Measurements from ENCODE around the gene FLOT1. TPM values are rescaled to one million over a fixed set of nuclear protein-coding genes. Genes with fewer than 3 reads are reported as not detected.

Gene FLOT1
- total and polyA plus RNA-seq, 2 of the 13 experiments (the other 11 are each of a cell fraction or from before 2014, with no cell fraction given), result 82.3 to 130 TPM

GRCh38 chr6:30741789-30742315, 635 bp downstream of the FLOT1 start (continued):
- TF ChIP-seq SNRNP70 (IDR thresholded peaks at IDR 0.05; ENCODE audit: low read depth, low read length) (no peak), ZNF441 (CRISPR knock-in tag; IDR thresholded peaks at IDR 0.05; ENCODE audit: borderline replicate concordance) (0 out of 2 replicates have a peak, but pooled peaks have one; percentile 1), ZBTB43 (CRISPR knock-in tag; conservative IDR thresholded peaks at IDR 0.05) (no peak), MLLT10 (CRISPR knock-in tag; IDR thresholded peaks at IDR 0.05) (0 out of 2 replicates have a peak, but pooled peaks have one; percentile 31), NFKB2 (CRISPR knock-in tag; IDR thresholded peaks at IDR 0.05; ENCODE audit: borderline replicate concordance) (peak; percentile 65; the same call in 1 of the 2 replicates), SP5 (CRISPR knock-in tag; IDR thresholded peaks at IDR 0.05; ENCODE audit: borderline replicate concordance, low read depth) (no peak), TMF1 (CRISPR knock-in tag; IDR thresholded peaks at IDR 0.05; ENCODE audit: low read depth) (no peak), NBN (conservative IDR thresholded peaks at IDR 0.05) (no peak), ZFP82 (CRISPR knock-in tag; IDR thresholded peaks at IDR 0.05; ENCODE audit: borderline replicate concordance) (no peak), TBP (CRISPR knock-in tag; IDR thresholded peaks at IDR 0.05) (peak; percentile 76), ZNF609 (CRISPR knock-in tag; IDR thresholded peaks at IDR 0.05; ENCODE audit: borderline replicate concordance) (no peak), ZNF878 (CRISPR knock-in tag; IDR thresholded peaks at IDR 0.05) (no peak), HOMEZ (CRISPR knock-in tag; IDR thresholded peaks at IDR 0.05; ENCODE audit: low read depth) (peak; percentile 10; the same call in 1 of the 2 replicates), ZNF180 (CRISPR knock-in tag; IDR thresholded peaks at IDR 0.05; ENCODE audit: borderline replicate concordance, low read depth) (peak; percentile 83; the same call in 1 of the 2 replicates), ARNT (IDR thresholded peaks at IDR 0.05) (no peak), DNMT1 (CRISPR knock-in tag; IDR thresholded peaks at IDR 0.05) (no peak), ZNF138 (CRISPR knock-in tag; IDR thresholded peaks at IDR 0.05; ENCODE audit: low read depth) (peak; percentile 68; the same call in 1 of the 2 replicates), HNRNPL (IDR thresholded peaks at IDR 0.05; ENCODE audit: low read depth, low read length) (peak; percentile 34; the same call in 1 of the 2 replicates), ZNF768 (CRISPR knock-in tag; IDR thresholded peaks at IDR 0.05) (peak; percentile 4; the same call in 1 of the 2 replicates), ZNF251 (CRISPR knock-in tag; IDR thresholded peaks at IDR 0.05) (no peak), MAF1 (CRISPR knock-in tag; IDR thresholded peaks at IDR 0.05; ENCODE audit: borderline replicate concordance) (peak; percentile 45; the same call in 1 of the 2 replicates), E2F2 (CRISPR knock-in tag; IDR thresholded peaks at IDR 0.05; ENCODE audit: borderline replicate concordance) (no peak; the same call in 1 of the 2 replicates), JARID2 (CRISPR knock-in tag; IDR thresholded peaks at IDR 0.05; ENCODE audit: insufficient replicate concordance) (no peak)
